ENCODE results near the gene PDHX.

DNA sequence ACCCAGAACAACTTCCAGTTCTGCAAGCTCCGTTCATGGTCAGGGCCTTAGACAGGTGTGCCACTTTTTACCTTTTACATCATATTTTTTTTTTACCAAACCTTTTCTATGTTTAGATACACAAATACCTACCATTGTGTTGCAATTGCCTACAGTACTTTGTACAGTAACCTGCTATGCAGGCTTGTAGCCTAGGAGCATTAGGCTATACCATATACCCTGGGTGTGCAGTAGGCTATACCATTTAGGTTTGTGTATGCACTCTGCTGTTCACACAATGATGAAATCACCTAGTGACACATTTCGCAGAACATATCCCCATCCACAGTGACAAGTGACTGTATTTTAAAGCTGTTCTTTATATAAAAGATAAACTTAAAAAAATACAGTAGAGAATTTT is 29.8 kb upstream of the PDHX start:
- TF ChIP-seq, protein P1, sequence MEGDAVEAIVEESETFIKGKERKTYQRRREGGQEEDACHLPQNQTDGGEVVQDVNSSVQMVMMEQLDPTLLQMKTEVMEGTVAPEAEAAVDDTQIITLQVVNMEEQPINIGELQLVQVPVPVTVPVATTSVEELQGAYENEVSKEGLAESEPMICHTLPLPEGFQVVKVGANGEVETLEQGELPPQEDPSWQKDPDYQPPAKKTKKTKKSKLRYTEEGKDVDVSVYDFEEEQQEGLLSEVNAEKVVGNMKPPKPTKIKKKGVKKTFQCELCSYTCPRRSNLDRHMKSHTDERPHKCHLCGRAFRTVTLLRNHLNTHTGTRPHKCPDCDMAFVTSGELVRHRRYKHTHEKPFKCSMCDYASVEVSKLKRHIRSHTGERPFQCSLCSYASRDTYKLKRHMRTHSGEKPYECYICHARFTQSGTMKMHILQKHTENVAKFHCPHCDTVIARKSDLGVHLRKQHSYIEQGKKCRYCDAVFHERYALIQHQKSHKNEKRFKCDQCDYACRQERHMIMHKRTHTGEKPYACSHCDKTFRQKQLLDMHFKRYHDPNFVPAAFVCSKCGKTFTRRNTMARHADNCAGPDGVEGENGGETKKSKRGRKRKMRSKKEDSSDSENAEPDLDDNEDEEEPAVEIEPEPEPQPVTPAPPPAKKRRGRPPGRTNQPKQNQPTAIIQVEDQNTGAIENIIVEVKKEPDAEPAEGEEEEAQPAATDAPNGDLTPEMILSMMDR (conservative IDR thresholded peaks at IDR 0.05; ENCODE audit: low read depth, low read length), result no peak
- TF ChIP-seq EZH2 (IDR thresholded peaks at IDR 0.05; ENCODE audit: borderline replicate concordance, low read depth, low read length, poor library complexity, severe bottlenecking), result no peak
